Measurements from ENCODE around the gene POLK.
"Not testable (repeated sequence)": the region's sequence is repeated elsewhere in the genome, so short reads cannot be mapped to it uniquely, and the experiment has no call there.

The POLK gene

DNA sequence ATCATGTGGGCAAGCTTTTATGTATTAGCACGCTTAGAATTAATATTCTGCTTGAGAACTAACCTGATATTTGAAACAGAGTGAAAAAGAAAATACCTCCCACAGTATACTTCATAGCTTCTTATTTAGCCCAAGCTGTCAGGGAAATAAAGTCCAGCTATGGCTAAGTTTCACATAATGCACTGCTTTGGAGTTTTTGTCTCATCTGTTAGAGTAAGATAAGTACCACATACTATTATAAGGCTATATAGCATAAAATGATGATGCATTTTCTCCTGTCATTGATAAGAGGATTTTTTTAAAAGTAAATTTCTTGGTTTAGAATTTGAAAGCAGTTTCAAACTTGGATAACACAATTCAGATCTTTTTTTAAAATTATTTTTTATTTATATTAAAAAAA, 97.2 kb downstream of the POLK start:
- no peak for TF ChIP-seq CTCF (IDR thresholded peaks at IDR 0.05; ENCODE audit: borderline replicate concordance, insufficient read depth, low read depth, low read length)
- no peak overlapping the region for H3K4me3 ChIP-seq (ENCODE audit: low read depth, low read length)

- TF ChIP-seq CTCF (IDR thresholded peaks at IDR 0.05; ENCODE audit: borderline replicate concordance, insufficient read depth, low read depth, low read length) = no peak
- no peak overlapping the region for H3K4me3 ChIP-seq (ENCODE audit: low read depth, low read length)
Measured at GRCh38 chr5:75610201-75610600, 98.5 kb downstream of the POLK start.

DNA sequence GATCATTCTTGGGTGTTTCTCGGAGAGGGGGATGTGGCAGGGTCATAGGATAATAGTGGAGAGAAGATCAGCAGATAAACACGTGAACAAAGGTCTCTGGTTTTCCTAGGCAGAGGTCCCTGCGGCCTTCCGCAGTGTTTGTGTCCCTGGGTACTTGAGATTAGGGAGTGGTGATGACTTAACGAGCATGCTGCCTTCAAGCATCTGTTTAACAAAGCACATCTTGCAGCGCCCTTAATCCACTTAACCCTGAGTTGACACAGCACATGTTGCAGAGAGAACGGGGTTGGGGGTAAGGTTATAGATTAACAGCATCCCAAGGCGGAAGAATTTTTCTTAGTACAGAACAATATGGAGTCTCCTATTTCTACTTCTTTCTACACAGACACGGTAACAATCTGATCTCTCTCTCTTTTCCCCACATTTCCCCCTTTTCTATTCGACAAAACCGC, 99.2 kb downstream of the POLK start:
- not testable (repeated sequence) for H3K4me3 ChIP-seq (ENCODE audit: low read depth, low read length)

- TF ChIP-seq CTCF (IDR thresholded peaks at IDR 0.05; ENCODE audit: borderline replicate concordance, insufficient read depth, low read depth, low read length) = no peak
- H3K4me3 ChIP-seq (ENCODE audit: low read depth, low read length) = peak within 1 kb of the TSS; percentile 48
Measured at GRCh38 chr5:75611311-75612225, 99.9 kb downstream of the POLK start, which contains the start of gene ANKDD1B. TSS of gene ANKDD1B (plus strand) at chr5:75611453. CDS start at chr5:75611635, 182 bp downstream.

DNA sequence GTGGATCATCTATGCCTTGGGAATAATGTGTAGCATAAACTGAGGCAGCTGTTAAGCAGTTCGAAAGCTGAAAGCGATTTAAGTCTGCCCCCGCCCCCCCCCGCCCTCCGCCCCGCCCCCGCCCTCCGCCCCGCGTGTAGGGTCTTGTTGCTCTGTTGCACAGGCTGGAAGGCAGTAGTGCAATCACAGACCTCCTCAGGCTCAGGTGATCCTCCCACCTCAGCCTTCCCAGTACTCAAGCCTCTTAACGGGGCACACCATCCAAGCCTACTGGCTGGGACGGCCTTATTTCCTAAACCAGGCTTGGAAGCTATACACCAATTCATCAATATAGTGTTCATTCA, 100.5 kb downstream of the POLK start:
- no peak for TF ChIP-seq CTCF (IDR thresholded peaks at IDR 0.05; ENCODE audit: borderline replicate concordance, insufficient read depth, low read depth, low read length)
- no peak overlapping the region for H3K4me3 ChIP-seq (ENCODE audit: low read depth, low read length)

GRCh38 chr5:75612901-75613300, 101.2 kb downstream of the POLK start:
- no peak for TF ChIP-seq CTCF (IDR thresholded peaks at IDR 0.05; ENCODE audit: borderline replicate concordance, insufficient read depth, low read depth, low read length)
- H3K4me3 ChIP-seq (ENCODE audit: low read depth, low read length) = no peak overlapping the region

- H3K4me3 ChIP-seq (ENCODE audit: low read depth, low read length) = no peak overlapping the region
- no peak for TF ChIP-seq CTCF (IDR thresholded peaks at IDR 0.05; ENCODE audit: borderline replicate concordance, insufficient read depth, low read depth, low read length)
Measured at GRCh38 chr5:75614176-75614575, 102.5 kb downstream of the POLK start.

Measured in GM12875 (cell line).